Measurements from ENCODE around the gene FAM234B. TPM values are rescaled to one million over a fixed set of nuclear protein-coding genes. Genes with fewer than 3 reads are reported as not detected.

The FAM234B gene
- total and polyA plus RNA-seq, 2 experiments from 2014 or later: 9.5 to 21.1 TPM

- Histone ChIP-seq H3K4me2 (no peak overlapping the region), H3K27me3 (ENCODE audit: insufficient read depth) (no peaks in the 10 kb centered on the region), H3K79me2 (replicated peaks; ENCODE audit: insufficient read depth) (no peaks in the 10 kb centered on the region), H3F3A (replicated peaks; ENCODE audit: low read depth) (peaks cover 11% of the 10 kb centered on the region; the same call in 1 of the 2 replicates), H3K4me1 (ENCODE audit: insufficient read depth) (peaks cover 41% of the 10 kb centered on the region), H3K4me3 (no peak overlapping the region), H4K20me1 (replicated peaks; ENCODE audit: insufficient read depth) (no peaks in the 10 kb centered on the region), H2AFZ (no peak overlapping the region), H3K9me2 (ENCODE audit: insufficient read depth) (peaks cover 2% of the 10 kb centered on the region), H3K36me3 (ENCODE audit: insufficient read depth) (no peaks in the 10 kb centered on the region), H3K27ac (ENCODE audit: low read depth) (no peak overlapping the region; the same call in 1 of the 2 replicates)
- no peak for ATAC-seq
- H3K27ac Mint-ChIP-seq: no peak overlapping the region
- H3K9me3 Mint-ChIP-seq: no peaks in the 10 kb centered on the region
- H3K36me3 Mint-ChIP-seq (ENCODE audit: low read depth): peaks cover 13% of the 10 kb centered on the region
- no peak overlapping the region for H3K4me3 Mint-ChIP-seq
- DNase-seq (ENCODE audit: low spot score): no peak
- H3K4me1 Mint-ChIP-seq: peaks cover 60% of the 10 kb centered on the region
- TF ChIP-seq ETS1 (IDR thresholded peaks at IDR 0.05) (no peak), POLR2AphosphoS5 (IDR thresholded peaks at IDR 0.05; ENCODE audit: low read depth) (no peak), ZNF331 (CRISPR knock-in tag; IDR thresholded peaks at IDR 0.05; ENCODE audit: low read depth) (no peak), REST (IDR thresholded peaks at IDR 0.05; ENCODE audit: unreplicated experiment) (no peak), NANOG (IDR thresholded peaks at IDR 0.05; ENCODE audit: borderline replicate concordance) (no peak), STAT1 (IDR thresholded peaks at IDR 0.05; ENCODE audit: unreplicated experiment) (no peak), EZH2 (IDR thresholded peaks at IDR 0.05; ENCODE audit: low read depth, unreplicated experiment) (no peak), JUNB (IDR thresholded peaks at IDR 0.05; ENCODE audit: unreplicated experiment) (no peak), ZNF462 (CRISPR knock-in tag; IDR thresholded peaks at IDR 0.05) (no peak), CREB1 (CRISPR knock-in tag; IDR thresholded peaks at IDR 0.05; ENCODE audit: low read depth) (no peak), EZH2phosphoT487 (IDR thresholded peaks at IDR 0.05; ENCODE audit: unreplicated experiment) (no peak), ZNF114 (CRISPR knock-in tag; IDR thresholded peaks at IDR 0.05) (no peak), CTCF (conservative IDR thresholded peaks at IDR 0.05; ENCODE audit: low read depth in 2 of 2) (no peak)
- H3K27me3 Mint-ChIP-seq (ENCODE audit: insufficient read depth, low read depth, poor library complexity): peaks cover 6% of the 10 kb centered on the region
Measured at GRCh38 chr12:13090054-13090453, 45.9 kb downstream of the FAM234B start.

All from GM23338 (cell line).